HepG2 (cell line): Measurements from ENCODE around the gene EARS2. TPM values are rescaled to one million over a fixed set of nuclear protein-coding genes. Genes with fewer than 3 reads are reported as not detected.

Experiments
- ATF2 ChIP-seq: sonication (generic); formaldehyde crosslinking; IDR thresholded peaks from 2 replicates; pipeline ENCODE4 v1.4.0; 2020; ENCODE audit warnings: missing genetic modification reagents
- CBX2 ChIP-seq, 2 experiments: fragments of 200-600 bp in 1 of 2; sonication (generic); formaldehyde crosslinking in 1 of 2; IDR thresholded peaks; 2 replicates each; pipeline versions ENCODE4 v1.7.0 to v1.8.1; 2018 to 2022; ENCODE audit warnings: low read depth in 2 of 2, low read length in 1 of 2, mild to moderate bottlenecking in 1 of 2, missing genetic modification reagents in 1 of 2
- ELF3 ChIP-seq: IDR thresholded peaks from 2 replicates; pipeline ENCODE4 v1.6.1; 2016; ENCODE audit warnings: missing genetic modification reagents, missing compliant biosample characterization
- GABPA ChIP-seq, 2 experiments: IDR thresholded peaks; 2 replicates each; pipeline ENCODE4 v1.6.1; 2011 to 2016; ENCODE audit warnings: low read depth in 2 of 2, low read length in 1 of 2, missing biosample characterization in 1 of 2, missing genetic modification characterization in 1 of 2
- IRF1 ChIP-seq: sonication (generic); formaldehyde crosslinking; IDR thresholded peaks from 2 replicates; pipeline ENCODE4 v1.4.0; 2020; ENCODE audit warnings: low read depth, mild to moderate bottlenecking, missing genetic modification reagents
- IRF2 ChIP-seq: IDR thresholded peaks from 2 replicates; pipeline ENCODE4 v1.6.1; 2018; ENCODE audit warnings: missing genetic modification reagents, missing compliant biosample characterization
- NCOA1 ChIP-seq: sonication (generic); formaldehyde crosslinking; IDR thresholded peaks from 2 replicates; pipeline ENCODE4 v1.9.0; 2021; ENCODE audit warnings: missing genetic modification reagents
- SIN3A ChIP-seq: IDR thresholded peaks from 2 replicates; pipeline ENCODE4 v1.6.1; 2011; ENCODE audit warnings: low read depth, mild to moderate bottlenecking, control low read depth, low read length, borderline replicate concordance
- TARDBP ChIP-seq: sonication (generic); formaldehyde crosslinking; IDR thresholded peaks from 2 replicates; pipeline ENCODE4 v1.8.0; 2022; ENCODE audit warnings: mild to moderate bottlenecking, missing genetic modification reagents
- TBL1XR1 ChIP-seq: fragments of 150-350 bp; IDR thresholded peaks from 2 replicates; pipeline ENCODE4 v1.6.1; 2014; ENCODE audit warnings: borderline replicate concordance, low read length; ENCODE audit not compliant: partially characterized antibody
- XBP1 ChIP-seq: sonication (generic); formaldehyde crosslinking; IDR thresholded peaks from 2 replicates; pipeline ENCODE4 v1.5.0; 2020; ENCODE audit warnings: missing genetic modification reagents
- ZFP41 ChIP-seq: sonication (generic); formaldehyde crosslinking; IDR thresholded peaks from 2 replicates; pipeline ENCODE4 v1.4.0; 2020; ENCODE audit warnings: mild to moderate bottlenecking, missing genetic modification reagents, borderline replicate concordance
- ZFX ChIP-seq: sonication (generic); formaldehyde crosslinking; IDR thresholded peaks from 2 replicates; pipeline ENCODE4 v1.4.0; 2020; ENCODE audit warnings: mild to moderate bottlenecking, low read depth, missing genetic modification reagents, moderate library complexity
- ZHX2 ChIP-seq, 2 experiments: sonication (generic) in 1 of 2; formaldehyde crosslinking in 1 of 2; IDR thresholded peaks; 2 replicates each; pipeline versions ENCODE4 v1.6.1 to v1.9.0; 2014 to 2022; ENCODE audit warnings: antibody characterized with exemption in 1 of 2, borderline replicate concordance in 1 of 2, inconsistent platforms in 1 of 2, low read depth in 1 of 2, missing genetic modification reagents in 1 of 2
- ZNF784 ChIP-seq: sonication (generic); formaldehyde crosslinking; IDR thresholded peaks from 2 replicates; pipeline ENCODE4 v1.5.1; 2020; ENCODE audit warnings: missing genetic modification reagents, mild to moderate bottlenecking, borderline replicate concordance
- polyA plus RNA-seq, 8 experiments: library from polyadenylated mRNA; depleted of rRNA in 3 of 8; stranded (reverse) in 7 of 8; unstranded in 1 of 8; fragments of >200 nt; fragmentation: Illumina TruSeq in 4 of 8; extraction: Trizol in 4 of 8; gene quantifications; 2 replicates each; pipeline versions ENCODE4 v1.2.1 to v1.2.3, GENCODE V29; 2011 to 2016; ENCODE audit warnings: low read depth in 4 of 8, missing spikeins in 1 of 8, mixed read lengths in 1 of 8; ENCODE audit not compliant: insufficient read depth in 1 of 8
- total RNA-seq, 5 experiments: library from RNA; depleted of rRNA; stranded (reverse); fragments of >200 nt; fragmentation: Illumina TruSeq; extraction: Trizol; gene quantifications; 2 replicates each; pipeline ENCODE4 v1.2.3, GENCODE V29; 2016; ENCODE audit warnings: low read depth in 1 of 5
- TF ChIP-seq, protein P1 (sequence below): sonication (generic); formaldehyde crosslinking; IDR thresholded peaks from 2 replicates; pipeline ENCODE4 v1.8.0; 2022; ENCODE audit warnings: mild to moderate bottlenecking, missing genetic modification reagents

The EARS2 gene
- total and polyA plus RNA-seq, 2 of the 13 experiments (the other 11 are each of a cell fraction or from before 2014, with no cell fraction given), result 49.4 to 80.4 TPM

DNA sequence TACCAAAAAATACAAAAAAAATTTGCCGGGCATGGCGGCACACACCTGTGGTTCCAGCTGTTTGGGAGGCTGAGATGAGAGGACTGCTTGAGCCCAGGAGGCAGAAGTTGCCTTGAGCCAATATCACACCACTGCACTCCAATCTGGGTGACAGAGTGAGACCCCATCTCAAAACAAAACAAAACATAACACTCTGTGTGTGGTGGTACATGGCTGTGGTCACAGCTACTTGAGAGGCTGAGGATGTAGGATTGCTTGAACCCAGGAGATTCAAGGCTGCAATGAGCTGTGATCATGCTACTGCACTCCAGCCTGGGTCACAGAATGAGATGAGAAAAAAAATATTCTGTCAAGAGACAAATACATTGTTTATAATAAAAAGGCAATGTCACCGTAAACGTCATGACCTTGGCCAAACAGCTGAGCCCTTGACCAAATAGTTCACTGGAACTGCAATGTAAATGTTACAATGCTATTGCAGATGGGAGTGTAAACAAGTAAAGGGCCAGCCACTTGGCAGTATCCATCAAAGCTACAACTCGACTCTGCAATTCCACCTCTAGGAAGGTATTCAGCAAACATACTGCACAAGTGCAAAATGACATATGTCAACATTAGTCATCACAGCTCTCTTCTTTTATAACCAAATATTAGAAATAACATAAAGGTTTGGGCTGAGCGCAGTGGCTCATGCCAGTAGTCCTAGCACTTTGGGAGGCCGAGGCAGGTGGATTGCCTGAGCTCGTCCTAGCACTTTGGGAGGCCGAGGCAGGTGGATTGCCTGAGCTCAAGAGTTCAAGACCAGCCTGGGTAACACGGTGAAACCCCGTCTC, 16.9 kb downstream of the EARS2 start (continued):
- TF ChIP-seq ATF2 (CRISPR knock-in tag) (peak; percentile 97), CBX2 (IDR thresholded peaks at IDR 0.05; ENCODE audit: low read depth, low read length) (no peak), CBX2 (CRISPR knock-in tag; IDR thresholded peaks at IDR 0.05; ENCODE audit: low read depth) (no peak), SIN3A (peak; percentile 98), TBL1XR1 (peak; percentile 98), IRF1 (no peak; the same call in 1 of the 2 replicates), ELF3 (CRISPR knock-in tag) (peak; percentile 96), ZFP41 (CRISPR knock-in tag) (no peak), TARDBP (CRISPR knock-in tag) (peak; percentile 97), ZHX2 (IDR thresholded peaks at IDR 0.05; ENCODE audit: low read depth) (peak; percentile 90), ZHX2 (CRISPR knock-in tag; IDR thresholded peaks at IDR 0.05; ENCODE audit: borderline replicate concordance) (no peak; the same call in 1 of the 2 replicates), ZFX (CRISPR knock-in tag) (peak; percentile 62), GABPA (IDR thresholded peaks at IDR 0.05; ENCODE audit: low read depth, low read length) (no peak), GABPA (CRISPR knock-in tag; IDR thresholded peaks at IDR 0.05; ENCODE audit: low read depth) (peak; percentile 75), XBP1 (CRISPR knock-in tag) (no peak), IRF2 (CRISPR knock-in tag) (peak; percentile 99), NCOA1 (CRISPR knock-in tag) (no peak), ZNF784 (CRISPR knock-in tag) (0 out of 2 replicates have a peak, but pooled peaks have one; percentile 18)
- TF ChIP-seq, protein P1, sequence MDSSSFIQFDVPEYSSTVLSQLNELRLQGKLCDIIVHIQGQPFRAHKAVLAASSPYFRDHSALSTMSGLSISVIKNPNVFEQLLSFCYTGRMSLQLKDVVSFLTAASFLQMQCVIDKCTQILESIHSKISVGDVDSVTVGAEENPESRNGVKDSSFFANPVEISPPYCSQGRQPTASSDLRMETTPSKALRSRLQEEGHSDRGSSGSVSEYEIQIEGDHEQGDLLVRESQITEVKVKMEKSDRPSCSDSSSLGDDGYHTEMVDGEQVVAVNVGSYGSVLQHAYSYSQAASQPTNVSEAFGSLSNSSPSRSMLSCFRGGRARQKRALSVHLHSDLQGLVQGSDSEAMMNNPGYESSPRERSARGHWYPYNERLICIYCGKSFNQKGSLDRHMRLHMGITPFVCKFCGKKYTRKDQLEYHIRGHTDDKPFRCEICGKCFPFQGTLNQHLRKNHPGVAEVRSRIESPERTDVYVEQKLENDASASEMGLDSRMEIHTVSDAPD (CRISPR knock-in tag), result no peak
